Measurements from ENCODE around the gene VPS33B.

GRCh38 chr15:90954712-90955623, 67.4 kb downstream of the VPS33B start, which contains the start of gene RCCD1:
- no peak for TF ChIP-seq CTCF (IDR thresholded peaks at IDR 0.05)
- peak; percentile 64 for TF ChIP-seq POLR2A (IDR thresholded peaks at IDR 0.05)
